GM12878 (cell line): ENCODE measurements around the gene PLA2G4E. TPM values are rescaled to one million over a fixed set of nuclear protein-coding genes. Genes with fewer than 3 reads are reported as not detected.

Experiments used
- ATAC-seq: fragments of 200-7000 bp; cut with Tn5 transposase; 3 replicates; pipeline ENCODE4 v1.9.1; 2020; ENCODE audit warnings: mild to moderate bottlenecking, moderate library complexity
- BruUV-seq: library from RNA; stranded (reverse); fragments of 400-500 nt; replicated peaks from 2 replicates; lab custom pipeline; 2021; lab: Mats Ljungman, UMichigan
- CTCF ChIA-PET: fragments of 300-600 bp; sonication (Branson Sonifier 250); formaldehyde crosslinking; extraction: SDS; loops from one replicate; lab custom pipeline; 2021; ENCODE audit warnings: inconsistent platforms; lab: Yijun Ruan, JAX
- POLR2A ChIA-PET: fragments of 350-600 bp; formaldehyde crosslinking; extraction: SDS; loops from one replicate; lab custom pipeline; 2021; ENCODE audit warnings: inconsistent platforms; lab: Charles Lee
- RAD21 ChIA-PET: fragments of 300-600 bp; sonication (Branson Sonifier 250); formaldehyde crosslinking; loops from one replicate; lab custom pipeline; 2023; ENCODE audit warnings: antibody characterized with exemption; ENCODE audit not compliant: unreplicated experiment; lab: Charles Lee
- SMC1A ChIA-PET: fragments of 300-600 bp; sonication (Branson Sonifier 250); formaldehyde crosslinking; loops from one replicate; lab custom pipeline; 2023; ENCODE audit not compliant: unreplicated experiment, uncharacterized antibody; lab: Charles Lee
- DNase-seq: peaks from one replicate; pipeline ENCODE4 v3.0.0-alpha.2; 2011; ENCODE audit warnings: low read depth, low spot score
- FAIRE-seq: peaks from 3 replicates; lab custom pipeline; 2011; peaks lifted over from hg19 to GRCh38; lab: Jason Lieb, UNC
- H2AFZ ChIP-seq: 2 replicates; pipeline ENCODE4 v1.6.0; 2011; ENCODE audit warnings: low read depth, low read length, control low read depth; ENCODE audit not compliant: control insufficient read depth
- H3K27ac ChIP-seq: 2 replicates; pipeline ENCODE4 v1.5.1; 2011; ENCODE audit warnings: control low read depth; ENCODE audit not compliant: control insufficient read depth, insufficient read depth
- H3K27me3 ChIP-seq, 2 experiments: replicated peaks in 1 of 2; 2 replicates each; pipeline versions ENCODE4 v1.6.0 to v1.6.1; 2011; ENCODE audit warnings: low read length in 1 of 2; ENCODE audit not compliant: control insufficient read depth in 2 of 2, insufficient read depth in 2 of 2
- H3K36me3 ChIP-seq, 2 experiments: 2 replicates each; pipeline ENCODE4 v1.5.1; 2011; ENCODE audit warnings: low read length in 1 of 2; ENCODE audit not compliant: control insufficient read depth in 2 of 2, insufficient read depth in 2 of 2
- H3K4me1 ChIP-seq: 2 replicates; pipeline ENCODE4 v1.6.1; 2011; ENCODE audit warnings: mild to moderate bottlenecking, low read length, moderate library complexity, mixed read lengths; ENCODE audit not compliant: control insufficient read depth, insufficient read depth
- H3K4me2 ChIP-seq: 2 replicates; pipeline ENCODE4 v1.6.0; 2011; ENCODE audit warnings: control low read depth; ENCODE audit not compliant: control insufficient read depth, insufficient read depth
- H3K4me3 ChIP-seq: fragments of 200-600 bp; sonication (generic); 2 replicates; pipeline ENCODE4 v1.5.1; 2016
- H3K79me2 ChIP-seq: 2 replicates; pipeline ENCODE4 v1.6.0; 2011; ENCODE audit warnings: low read length; ENCODE audit not compliant: control insufficient read depth, insufficient read depth
- H3K9ac ChIP-seq: 2 replicates; pipeline ENCODE4 v1.8.0; 2011; ENCODE audit warnings: low read length, control low read depth, mixed read lengths; ENCODE audit not compliant: control insufficient read depth, insufficient read depth
- H3K9me3 ChIP-seq: replicated peaks from 3 replicates; pipeline ENCODE4 v1.5.1; 2011; ENCODE audit warnings: mild to moderate bottlenecking, low read length; ENCODE audit not compliant: control insufficient read depth, insufficient read depth
- H4K20me1 ChIP-seq: 2 replicates; pipeline ENCODE4 v1.6.0; 2011; ENCODE audit not compliant: control insufficient read depth, insufficient read depth
- ATF7 ChIP-seq: fragments of 450-650 bp; IDR thresholded peaks from 2 replicates; pipeline ENCODE4 v1.6.1; 2016; ENCODE audit warnings: low read depth, mild to moderate bottlenecking
- KDM1A ChIP-seq: fragments of 200-600 bp; sonication (generic); IDR thresholded peaks from 2 replicates; pipeline ENCODE4 v1.6.1; 2016; ENCODE audit warnings: borderline replicate concordance
- NFYB ChIP-seq: IDR thresholded peaks from 2 replicates; pipeline ENCODE4 v1.6.1; 2011; ENCODE audit warnings: low read depth, mild to moderate bottlenecking, low read length, improper control_type of control experiment, moderate library complexity; ENCODE audit not compliant: insufficient read depth
- SUPT20H ChIP-seq: IDR thresholded peaks from 2 replicates; pipeline ENCODE4 v1.6.1; 2011; ENCODE audit warnings: low read depth, mild to moderate bottlenecking, low read length, moderate library complexity, borderline replicate concordance; ENCODE audit not compliant: control insufficient read depth
- ZNF274 ChIP-seq: IDR thresholded peaks from one replicate; pipeline ENCODE4 v1.8.0; 2011; ENCODE audit not compliant: insufficient read length, insufficient read depth
- WGBS: methylation state at CpG from one replicate; pipeline ENCODE4 v1.1.6; 2016; ENCODE audit warnings: low lambda C conversion rate; ENCODE audit not compliant: insufficient replicate concordance, insufficient coverage; ENCODE audit errors: missing lambda C conversion rate; 5-methylcytosine and 5-hydroxymethylcytosine counted together
- in situ Hi-C: fragments of 300-500 bp; cut with MboI; formaldehyde crosslinking; loops from 9 replicates; pipeline ENCODE4 v1.14.3; 2018; ENCODE audit warnings: mixed read lengths
- intact Hi-C: fragments of 100-400 bp; cut with micrococcal nuclease; formaldehyde crosslinking; loops from one replicate; pipeline ENCODE4 v1.14.2; 2022; ENCODE audit not compliant: unreplicated experiment
- polyA plus RNA-seq, 11 experiments: library from polyadenylated mRNA; depleted of rRNA in 4 of 11; unstranded in 6 of 11; stranded (reverse) in 5 of 11; fragments of >200 nt; fragmentation: Nextera tagmentation in 4 of 11; fragmentation: Illumina TruSeq in 1 of 11; extraction: Ambion mirVana in 4 of 11; extraction: Trizol in 1 of 11; gene quantifications; 1 replicate in 1 of 11; 2 replicates in 10 of 11; pipeline versions ENCODE4 v1.2.1 to v1.2.3, GENCODE V29; 2011 to 2016; ENCODE audit warnings: inconsistent platforms in 2 of 11, missing spikeins in 2 of 11, low read depth in 1 of 11
- total RNA-seq, 4 experiments: library from RNA; depleted of rRNA in 3 of 4; stranded (reverse); fragments of >200 nt in 3 of 4; fragmentation: Illumina TruSeq in 1 of 4; extraction: Trizol in 1 of 4; gene quantifications; 2 replicates each; pipeline versions ENCODE4 v1.2.1 to v1.2.3, GENCODE V29; 2013 to 2021
- TF ChIP-seq, protein P1 (sequence below): fragments of 450-650 bp; IDR thresholded peaks from 2 replicates; pipeline ENCODE4 v1.6.1; 2016; ENCODE audit warnings: mild to moderate bottlenecking
- TF ChIP-seq, protein P2 (sequence below): IDR thresholded peaks from 2 replicates; pipeline ENCODE4 v1.6.1; 2012; ENCODE audit warnings: low read depth, low read length, improper control_type of control experiment
- TF ChIP-seq, protein P3 (sequence below): IDR thresholded peaks from 2 replicates; pipeline ENCODE4 v1.6.1; 2012; ENCODE audit warnings: low read depth, low read length, improper control_type of control experiment

PLA2G4E gene
- total and polyA plus RNA-seq, 10 of the 15 experiments (the other 5 are each of a cell fraction or from before 2014, with no cell fraction given): 0.05 to 0.32 (median 0.06) TPM; not detected in 5

DNA sequence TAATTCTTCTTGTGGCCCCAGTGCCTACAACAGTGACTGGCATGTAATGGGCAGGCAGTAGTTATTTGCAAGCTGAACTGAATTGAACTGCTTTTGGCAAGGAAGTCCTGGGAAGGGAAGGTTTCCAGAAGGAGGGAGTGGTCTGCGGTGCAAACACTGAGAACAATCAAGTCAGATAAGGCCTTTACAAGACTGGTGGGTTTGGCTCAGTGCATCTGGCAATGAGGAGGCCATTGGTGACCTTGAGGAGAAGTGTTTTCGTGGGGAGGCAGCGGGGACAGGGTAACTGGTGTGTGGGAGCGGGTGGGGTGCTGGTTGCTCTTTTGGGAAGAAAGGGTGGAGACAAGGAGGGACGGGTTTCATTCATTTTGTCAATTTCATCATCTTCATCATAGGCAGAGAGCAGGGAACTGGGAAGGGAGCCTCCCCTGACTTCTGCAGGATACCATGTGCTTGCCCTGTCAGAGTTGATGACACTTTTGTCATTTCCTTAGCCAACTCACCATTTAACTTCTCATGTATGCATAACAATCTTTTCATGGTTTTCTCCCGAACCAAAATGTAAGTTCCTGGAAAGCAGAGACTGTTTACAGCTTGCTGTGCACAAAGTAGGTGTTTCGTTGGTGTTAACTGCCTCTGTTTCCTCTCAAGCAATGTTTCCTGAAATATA lies 40.1 kb downstream of the PLA2G4E start:
- Histone ChIP-seq H3K4me3 (no peak overlapping the region), H3K9me3 (no peaks in the 10 kb centered on the region), H3K27me3 (peaks cover 0 to 2% of the 10 kb centered on the region in 2 experiments; a peak in 2 of 4 replicates)
- SMC1A ChIA-PET: interaction anchor here (1.1 to 1.9 kb wide), 2 partner anchors 8 to 16 kb away, joined by 3 to 7 read pairs; no protein-coding TSS in a partner anchor
- RAD21 ChIA-PET: no interaction called here
- intact Hi-C loops: no loop called here
- TF ChIP-seq, protein P1, sequence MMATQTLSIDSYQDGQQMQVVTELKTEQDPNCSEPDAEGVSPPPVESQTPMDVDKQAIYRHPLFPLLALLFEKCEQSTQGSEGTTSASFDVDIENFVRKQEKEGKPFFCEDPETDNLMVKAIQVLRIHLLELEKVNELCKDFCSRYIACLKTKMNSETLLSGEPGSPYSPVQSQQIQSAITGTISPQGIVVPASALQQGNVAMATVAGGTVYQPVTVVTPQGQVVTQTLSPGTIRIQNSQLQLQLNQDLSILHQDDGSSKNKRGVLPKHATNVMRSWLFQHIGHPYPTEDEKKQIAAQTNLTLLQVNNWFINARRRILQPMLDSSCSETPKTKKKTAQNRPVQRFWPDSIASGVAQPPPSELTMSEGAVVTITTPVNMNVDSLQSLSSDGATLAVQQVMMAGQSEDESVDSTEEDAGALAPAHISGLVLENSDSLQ: no peak
- no peak for TF ChIP-seq ZNF274
- TF ChIP-seq KDM1A: no peak
- TF ChIP-seq, protein P2, sequence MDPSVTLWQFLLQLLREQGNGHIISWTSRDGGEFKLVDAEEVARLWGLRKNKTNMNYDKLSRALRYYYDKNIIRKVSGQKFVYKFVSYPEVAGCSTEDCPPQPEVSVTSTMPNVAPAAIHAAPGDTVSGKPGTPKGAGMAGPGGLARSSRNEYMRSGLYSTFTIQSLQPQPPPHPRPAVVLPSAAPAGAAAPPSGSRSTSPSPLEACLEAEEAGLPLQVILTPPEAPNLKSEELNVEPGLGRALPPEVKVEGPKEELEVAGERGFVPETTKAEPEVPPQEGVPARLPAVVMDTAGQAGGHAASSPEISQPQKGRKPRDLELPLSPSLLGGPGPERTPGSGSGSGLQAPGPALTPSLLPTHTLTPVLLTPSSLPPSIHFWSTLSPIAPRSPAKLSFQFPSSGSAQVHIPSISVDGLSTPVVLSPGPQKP: no peak
- no peak for TF ChIP-seq ATF7
- TF ChIP-seq NFYB: no peak
- TF ChIP-seq SUPT20H: no peak
- TF ChIP-seq, protein P3, sequence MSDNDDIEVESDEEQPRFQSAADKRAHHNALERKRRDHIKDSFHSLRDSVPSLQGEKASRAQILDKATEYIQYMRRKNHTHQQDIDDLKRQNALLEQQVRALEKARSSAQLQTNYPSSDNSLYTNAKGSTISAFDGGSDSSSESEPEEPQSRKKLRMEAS: no peak
- TF ChIP-seq, all 136 proteins: peak for 0
- H3K36me3 ChIP-seq: no peaks in the 10 kb centered on the region
- POLR2A ChIA-PET: interaction anchor here (0.9 kb wide), 1 partner anchor 8 kb away, joined by 5 read pairs; the partner anchor contains the start of gene EHD4
- no peaks in the 10 kb centered on the region for H3K79me2 ChIP-seq
- WGBS: 44% methylated on average over 7 of the region's 7 CpGs
- no peak for FAIRE-seq
- CTCF ChIA-PET: interaction anchor here (1.1 to 3.3 kb wide), 3 partner anchors 8 to 76 kb away, joined by 3 to 19 read pairs (median 3); partner anchors contain the start of gene EHD4
- in situ Hi-C loops: no loop called here
- H2AFZ ChIP-seq: no peak overlapping the region
- H4K20me1 ChIP-seq: no peaks in the 10 kb centered on the region
- no peak for DNase-seq
- no TSS peak for BruUV-seq
- H3K9ac ChIP-seq: no peak overlapping the region
- H3K27ac ChIP-seq: no peak overlapping the region
- no peaks in the 10 kb centered on the region for H3K4me1 ChIP-seq
- no peak for ATAC-seq
- H3K4me2 ChIP-seq: no peak overlapping the region
